PC-9 (cell line): ENCODE results near the gene CEP57. TPM values are rescaled to one million over a fixed set of nuclear protein-coding genes. Genes with fewer than 3 reads are reported as not detected.
A peak's percentile ranks its signal among the peaks of the same experiment; 100 is the strongest.

Source experiments
- BruUV-seq: library from RNA; stranded (reverse); fragments of 400-500 nt; replicated peaks from 2 replicates; lab custom pipeline; 2021; lab: Mats Ljungman, UMichigan
- CTCF ChIA-PET: fragments of 300-600 bp; sonication (Branson Sonifier 250); formaldehyde crosslinking; loops from one replicate; lab custom pipeline; 2022; ENCODE audit warnings: antibody characterized with exemption; lab: Charles Lee
- POLR2A ChIA-PET: fragments of 300-600 bp; sonication (Branson Sonifier 250); formaldehyde crosslinking; loops from one replicate; lab custom pipeline; 2022; ENCODE audit warnings: antibody characterized with exemption; ENCODE audit not compliant: unreplicated experiment; lab: Charles Lee
- DNase-seq, 2 experiments: peaks; one replicate each; pipeline versions ENCODE4 v3.0.0 to v3.0.0-alpha.2; 2015 to 2022; ENCODE audit warnings: mixed read lengths in 1 of 2
- H2AFZ ChIP-seq: fragments of 200-600 bp; sonication (generic); 2 replicates; pipeline ENCODE4 v1.8.1; 2017; ENCODE audit warnings: antibody characterized with exemption
- H3F3A ChIP-seq: fragments of 200-600 bp; sonication (generic); 2 replicates; pipeline ENCODE4 v1.8.1; 2017; ENCODE audit warnings: antibody characterized with exemption, mild to moderate bottlenecking, low read depth; ENCODE audit not compliant: insufficient read depth
- H3K27ac ChIP-seq: fragments of 200-600 bp; sonication (generic); 2 replicates; pipeline ENCODE4 v1.6.1; 2016; ENCODE audit warnings: mixed run types
- H3K27me3 ChIP-seq: fragments of 200-600 bp; sonication (generic); 2 replicates; pipeline ENCODE4 v1.6.1; 2016; ENCODE audit warnings: low read depth, mixed run types; ENCODE audit not compliant: insufficient read depth
- H3K36me3 ChIP-seq: fragments of 200-600 bp; sonication (generic); 2 replicates; pipeline ENCODE4 v1.6.1; 2016; ENCODE audit warnings: low read depth, mixed run types
- H3K4me1 ChIP-seq: fragments of 200-600 bp; sonication (generic); replicated peaks from 2 replicates; pipeline ENCODE4 v1.6.1; 2016; ENCODE audit warnings: mixed run types; ENCODE audit not compliant: insufficient read depth
- H3K4me2 ChIP-seq: fragments of 200-600 bp; sonication (generic); 2 replicates; pipeline ENCODE4 v1.6.1; 2017; ENCODE audit warnings: mixed run types
- H3K4me3 ChIP-seq: fragments of 200-600 bp; sonication (generic); 2 replicates; pipeline ENCODE4 v1.6.1; 2016; ENCODE audit warnings: mixed run types
- H3K79me2 ChIP-seq: fragments of 200-600 bp; sonication (generic); 2 replicates; pipeline ENCODE4 v1.6.1; 2017; ENCODE audit warnings: low read depth, mixed run types
- H3K9me2 ChIP-seq: fragments of 200-600 bp; sonication (generic); 2 replicates; pipeline ENCODE4 v1.8.1; 2017; ENCODE audit warnings: mild to moderate bottlenecking; ENCODE audit not compliant: insufficient read depth
- H3K9me3 ChIP-seq: fragments of 200-600 bp; sonication (generic); 2 replicates; pipeline ENCODE4 v1.8.1; 2016; ENCODE audit warnings: low read depth; ENCODE audit not compliant: insufficient read depth
- H4K20me1 ChIP-seq: fragments of 200-600 bp; sonication (generic); 2 replicates; pipeline ENCODE4 v1.8.1; 2017; ENCODE audit not compliant: insufficient read depth
- EZH2 ChIP-seq: fragments of 200-600 bp; sonication (generic); IDR thresholded peaks from 2 replicates; pipeline ENCODE4 v1.8.0; 2017; ENCODE audit warnings: antibody characterized with exemption, low read depth
- intact Hi-C: fragments of 100-400 bp; cut with micrococcal nuclease; formaldehyde crosslinking; loops from one replicate; pipeline ENCODE4 v1.10.0; 2022; ENCODE audit not compliant: unreplicated experiment
- total RNA-seq: library from RNA; stranded (reverse); gene quantifications from 2 replicates; pipeline ENCODE4 v1.2.3, GENCODE V29; 2021
- TF ChIP-seq, protein P1 (sequence below): fragments of 200-600 bp; sonication (generic); conservative IDR thresholded peaks from 2 replicates; pipeline ENCODE4 v1.6.1; 2017; ENCODE audit warnings: mixed run types, antibody characterized with exemption, mild to moderate bottlenecking, moderate library complexity

The CEP57 gene
- total RNA-seq, 1 experiment from 2014 or later = 64.5 TPM

DNA sequence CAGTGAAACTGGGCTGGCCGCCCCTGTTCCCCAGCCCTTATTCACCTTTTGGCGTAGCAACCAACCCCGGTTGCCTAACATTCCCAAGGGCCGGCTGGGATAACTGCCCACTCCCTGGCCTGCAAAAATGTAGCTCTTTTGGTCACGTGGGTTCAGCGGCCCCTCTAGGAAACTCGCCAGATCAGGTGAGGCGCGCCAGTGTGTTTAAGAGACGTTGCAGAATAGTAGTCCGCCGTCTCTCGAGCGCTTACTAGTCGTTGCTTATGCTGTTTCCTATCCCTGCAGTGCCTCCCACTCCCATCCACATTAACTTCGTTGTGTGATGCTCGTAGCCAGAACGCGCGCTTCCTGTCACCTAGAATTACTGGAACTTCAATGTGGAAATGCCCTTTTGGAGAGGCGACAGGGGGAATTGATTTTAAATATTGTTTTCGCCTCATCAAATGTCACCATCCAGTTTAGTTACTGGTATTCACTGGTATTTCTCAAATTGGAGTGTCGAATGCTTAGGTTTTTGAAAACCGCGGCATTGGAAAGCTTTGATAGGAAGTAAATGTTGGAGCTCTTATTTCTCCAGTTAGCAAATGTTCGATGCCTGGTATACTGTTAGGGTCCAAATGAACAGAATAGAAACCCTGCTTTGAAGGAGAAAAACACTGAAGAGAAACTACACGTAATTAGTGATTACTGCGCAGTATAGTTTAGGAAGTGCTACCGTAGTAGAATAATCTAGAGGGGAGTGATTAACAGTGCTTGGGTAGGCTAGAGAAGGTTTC lies 823 bp downstream of the CEP57 start:
- H2AFZ ChIP-seq = peak overlapping the region; percentile 99
- H3K4me1 ChIP-seq = peaks cover 26% of the 10 kb centered on the region
- H4K20me1 ChIP-seq = peaks cover 28% of the 10 kb centered on the region
- TF ChIP-seq EZH2 = no peak
- TF ChIP-seq, protein P1, sequence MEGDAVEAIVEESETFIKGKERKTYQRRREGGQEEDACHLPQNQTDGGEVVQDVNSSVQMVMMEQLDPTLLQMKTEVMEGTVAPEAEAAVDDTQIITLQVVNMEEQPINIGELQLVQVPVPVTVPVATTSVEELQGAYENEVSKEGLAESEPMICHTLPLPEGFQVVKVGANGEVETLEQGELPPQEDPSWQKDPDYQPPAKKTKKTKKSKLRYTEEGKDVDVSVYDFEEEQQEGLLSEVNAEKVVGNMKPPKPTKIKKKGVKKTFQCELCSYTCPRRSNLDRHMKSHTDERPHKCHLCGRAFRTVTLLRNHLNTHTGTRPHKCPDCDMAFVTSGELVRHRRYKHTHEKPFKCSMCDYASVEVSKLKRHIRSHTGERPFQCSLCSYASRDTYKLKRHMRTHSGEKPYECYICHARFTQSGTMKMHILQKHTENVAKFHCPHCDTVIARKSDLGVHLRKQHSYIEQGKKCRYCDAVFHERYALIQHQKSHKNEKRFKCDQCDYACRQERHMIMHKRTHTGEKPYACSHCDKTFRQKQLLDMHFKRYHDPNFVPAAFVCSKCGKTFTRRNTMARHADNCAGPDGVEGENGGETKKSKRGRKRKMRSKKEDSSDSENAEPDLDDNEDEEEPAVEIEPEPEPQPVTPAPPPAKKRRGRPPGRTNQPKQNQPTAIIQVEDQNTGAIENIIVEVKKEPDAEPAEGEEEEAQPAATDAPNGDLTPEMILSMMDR = no peak
- H3K4me3 ChIP-seq = peak overlapping the region; percentile 87
- H3K4me2 ChIP-seq = peak overlapping the region; percentile 99
- ChIA-PET CTCF (interaction anchor here (0.5 to 1.2 kb wide), 3 partner anchors 59 to 634 kb away, joined by 3 to 4 read pairs (median 4); partner anchors contain the start of genes CCDC82 and JRKL), POLR2A (interaction anchor here (0.6 to 1.3 kb wide), 8 partner anchors 46 to 867 kb away, joined by 3 to 12 read pairs (median 4); partner anchors contain the start of genes CCDC82 and JRKL)
- no peaks in the 10 kb centered on the region for H3K9me3 ChIP-seq
- H3K9me2 ChIP-seq = no peaks in the 10 kb centered on the region
- DNase-seq = peak; percentile 62 to 80
- H3K27ac ChIP-seq = peak overlapping the region; percentile 85
- peaks cover 25% of the 10 kb centered on the region for H3F3A ChIP-seq
- H3K79me2 ChIP-seq = peaks cover 77% of the 10 kb centered on the region
- peaks cover 30% of the 10 kb centered on the region for H3K36me3 ChIP-seq
- intact Hi-C loops = loop anchor here (1.0 kb wide), 1 partner anchor 598 kb away; the partner anchor contains the start of gene CCDC82
- BruUV-seq = no TSS peak
- no peaks in the 10 kb centered on the region for H3K27me3 ChIP-seq

DNA sequence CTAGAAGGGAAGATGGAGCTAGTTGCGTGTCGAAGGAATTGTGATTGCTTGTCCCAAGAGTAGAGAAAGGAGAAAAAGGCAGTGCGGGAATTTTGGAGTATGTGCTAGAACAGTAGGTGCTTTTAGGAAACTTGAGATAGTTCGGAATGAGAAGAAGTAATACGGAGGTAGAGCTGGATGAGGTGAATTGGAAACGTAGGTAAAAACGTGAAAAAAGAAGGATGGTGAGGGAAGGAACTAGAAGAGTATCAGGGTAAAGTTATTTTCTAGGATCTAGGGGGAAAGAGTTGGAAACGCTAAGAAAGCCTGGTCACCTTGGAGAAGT lies 1.4 kb downstream of the CEP57 start:
- ChIA-PET POLR2A (interaction anchor here (0.6 kb wide), 1 partner anchor 45 kb away, joined by 4 read pairs; no protein-coding TSS in a partner anchor), CTCF (no interaction called here)
- BruUV-seq = no TSS peak
- Histone ChIP-seq H3K79me2 (peaks cover 83% of the 10 kb centered on the region), H2AFZ (peak overlapping the region; percentile 99), H3K9me2 (no peaks in the 10 kb centered on the region), H3F3A (peaks cover 25% of the 10 kb centered on the region), H3K27me3 (no peaks in the 10 kb centered on the region), H3K4me2 (peak overlapping the region; percentile 99), H3K9me3 (no peaks in the 10 kb centered on the region), H3K4me1 (peaks cover 26% of the 10 kb centered on the region), H4K20me1 (peaks cover 28% of the 10 kb centered on the region), H3K27ac (peak overlapping the region; percentile 85), H3K36me3 (peaks cover 25% of the 10 kb centered on the region), H3K4me3 (peak overlapping the region; percentile 87)
- no peak for DNase-seq
- intact Hi-C loops = no loop called here
- no peak for TF ChIP-seq EZH2
- TF ChIP-seq, protein P1 = no peak

DNA sequence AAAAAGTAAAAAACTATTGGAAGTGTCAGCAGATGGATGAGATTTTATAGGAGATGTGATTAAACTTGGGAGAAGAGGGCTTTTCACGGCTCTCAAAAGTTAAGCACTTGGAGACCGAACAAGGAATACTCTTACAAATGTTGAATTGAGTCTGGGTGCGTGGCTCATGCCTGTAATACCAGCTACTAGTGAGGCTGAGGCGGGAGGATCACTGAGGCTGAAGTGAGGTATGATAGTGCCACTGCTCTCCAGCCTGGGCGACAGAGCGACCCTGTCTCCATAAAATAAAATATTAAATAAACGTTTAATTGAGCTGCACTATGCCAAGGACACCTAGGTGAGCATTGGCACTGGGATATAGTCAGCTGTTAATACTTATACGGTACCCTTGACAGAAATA lies 1.9 kb downstream of the CEP57 start:
- ChIA-PET CTCF (interaction anchor here (0.8 kb wide), 1 partner anchor 602 kb away, joined by 3 read pairs; no protein-coding TSS in a partner anchor), POLR2A (no interaction called here)
- peaks cover 22% of the 10 kb centered on the region for H3K36me3 ChIP-seq
- H3K4me1 ChIP-seq = peaks cover 26% of the 10 kb centered on the region
- no peaks in the 10 kb centered on the region for H3K27me3 ChIP-seq
- intact Hi-C loops = no loop called here
- peak overlapping the region; percentile 99 for H3K4me2 ChIP-seq
- peaks cover 25% of the 10 kb centered on the region for H3F3A ChIP-seq
- no peaks in the 10 kb centered on the region for H3K9me2 ChIP-seq
- H4K20me1 ChIP-seq = peaks cover 28% of the 10 kb centered on the region
- no peaks in the 10 kb centered on the region for H3K9me3 ChIP-seq
- TF ChIP-seq EZH2 = no peak
- TF ChIP-seq, protein P1 = no peak
- peak overlapping the region; percentile 85; the same call in 1 of the 2 replicates for H3K27ac ChIP-seq
- peaks cover 85% of the 10 kb centered on the region for H3K79me2 ChIP-seq
- 0 out of 2 replicates have a peak overlapping the region, but pooled peaks have one; percentile 99 for H2AFZ ChIP-seq
- BruUV-seq = no TSS peak
- peak overlapping the region; percentile 87 for H3K4me3 ChIP-seq
- DNase-seq = no peak
